Cerebellar nuclear complex (tissue), 1 donor: ENCODE measurements around the gene BBS9.

Source experiments
- DNase-seq, 2 experiments: peaks; one replicate each; lab custom pipeline; 2025; lab: John Stamatoyannopoulos, UW

The BBS9 gene

DNA sequence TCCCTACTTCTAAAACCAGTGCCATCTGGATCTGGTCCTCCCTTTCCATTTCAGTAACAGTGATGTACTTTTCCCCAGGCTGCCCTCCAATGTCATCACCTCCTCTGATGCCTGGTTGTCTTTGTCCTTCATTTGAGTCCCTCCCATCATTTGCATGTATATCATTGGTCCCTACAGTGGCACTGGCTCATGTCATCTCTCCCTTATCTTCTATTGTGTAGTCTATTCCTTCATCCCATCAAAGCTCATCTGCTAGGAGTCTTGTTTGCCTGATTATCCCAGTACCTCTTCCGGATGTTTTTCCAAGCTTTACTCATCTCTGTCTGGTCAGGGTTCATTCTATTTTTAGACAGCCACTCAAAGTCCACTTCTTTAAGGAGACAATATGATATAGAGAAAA is 483.1 kb downstream of the BBS9 start:
- DNase-seq, result no peak

DNA sequence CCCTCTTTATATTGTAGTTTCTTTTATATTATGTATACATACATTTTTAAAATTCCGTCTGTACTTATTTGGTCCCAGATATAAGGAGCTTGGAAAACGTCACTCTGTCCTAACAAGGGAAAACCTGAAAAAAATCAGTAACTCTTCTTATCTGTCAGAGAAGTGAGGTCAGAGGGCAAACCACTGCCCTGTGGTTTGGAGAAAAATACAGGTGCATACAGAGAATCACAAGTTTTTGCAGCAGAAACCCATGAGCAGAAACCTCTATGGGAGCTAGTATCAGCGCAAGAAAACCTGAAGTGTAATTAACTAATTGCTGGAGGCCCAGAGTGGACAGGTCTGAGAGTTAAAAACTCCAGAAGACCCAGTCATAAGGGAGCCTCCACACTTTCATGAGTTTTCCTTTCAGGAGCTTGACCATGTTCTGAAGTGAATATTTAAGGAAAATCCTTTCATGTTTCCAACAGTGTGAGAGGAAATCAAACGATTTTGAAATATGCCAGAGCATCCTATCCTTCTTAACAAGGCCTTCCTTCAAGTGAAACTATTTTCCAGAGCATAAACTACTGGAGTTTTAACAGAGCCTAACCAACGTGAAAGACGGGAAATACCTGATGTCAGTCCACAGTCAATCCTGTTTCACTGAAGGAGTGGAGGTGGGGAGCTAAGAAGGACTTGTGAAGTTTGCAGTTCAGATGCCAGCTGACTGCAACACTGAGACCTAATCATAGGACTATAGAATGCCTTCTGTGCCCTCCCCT is 485.2 kb downstream of the BBS9 start:
- DNase-seq, result no peak

DNA sequence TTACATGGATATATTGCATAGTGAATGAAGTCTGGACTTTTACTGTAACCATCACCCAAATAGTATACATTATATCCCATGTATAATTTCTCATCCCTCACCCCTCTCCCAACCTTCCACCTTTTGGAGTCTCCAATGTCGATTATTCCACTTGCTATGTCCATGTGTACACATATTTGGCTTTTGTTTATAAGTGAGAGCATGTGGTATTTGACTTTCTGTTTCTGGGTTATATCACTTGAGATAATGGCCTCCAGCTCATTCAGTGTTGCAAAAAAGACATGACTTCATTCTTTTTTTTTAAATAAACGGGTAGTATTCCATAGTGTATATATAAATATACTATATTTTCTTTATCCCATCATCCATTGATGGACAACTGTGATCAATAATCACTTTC is 487.4 kb downstream of the BBS9 start:
- no peak for DNase-seq

DNA sequence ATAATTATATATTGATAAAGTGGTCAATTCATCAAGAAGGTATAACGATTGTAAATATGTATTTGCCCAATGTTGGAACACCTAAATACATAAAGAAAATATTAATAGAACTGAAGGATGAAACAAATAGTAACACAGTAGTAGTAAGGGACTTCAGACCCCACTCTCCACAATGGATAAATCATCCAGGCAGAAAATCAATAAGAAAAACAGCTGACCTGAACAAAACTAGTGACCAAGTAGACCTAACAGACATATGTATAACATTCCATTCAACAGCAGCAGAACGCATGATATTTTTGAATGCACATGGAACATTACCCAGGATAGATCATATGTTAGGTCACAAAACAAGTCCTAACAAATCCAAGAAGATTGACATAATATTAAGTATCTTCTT is 489.9 kb downstream of the BBS9 start:
- no peak for DNase-seq

DNA sequence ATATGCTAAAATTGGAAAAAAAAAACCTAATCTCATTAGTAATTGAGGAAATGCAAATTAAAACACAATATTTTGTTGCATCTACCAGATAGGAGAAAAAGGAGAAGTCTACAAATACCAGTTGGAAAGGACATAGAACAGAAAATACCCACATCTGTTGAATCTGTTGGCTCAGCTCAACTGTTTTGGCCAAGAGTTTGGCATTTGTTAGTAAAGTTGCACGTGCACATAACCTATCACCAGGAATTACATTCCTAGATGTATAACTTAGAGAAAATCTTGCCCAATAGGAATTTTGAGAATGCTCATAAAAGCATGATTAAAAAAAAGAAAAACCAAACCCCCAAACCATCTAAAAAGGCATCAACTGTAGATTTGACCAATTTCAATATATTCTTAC is 493.9 kb downstream of the BBS9 start:
- no peak for DNase-seq

DNA sequence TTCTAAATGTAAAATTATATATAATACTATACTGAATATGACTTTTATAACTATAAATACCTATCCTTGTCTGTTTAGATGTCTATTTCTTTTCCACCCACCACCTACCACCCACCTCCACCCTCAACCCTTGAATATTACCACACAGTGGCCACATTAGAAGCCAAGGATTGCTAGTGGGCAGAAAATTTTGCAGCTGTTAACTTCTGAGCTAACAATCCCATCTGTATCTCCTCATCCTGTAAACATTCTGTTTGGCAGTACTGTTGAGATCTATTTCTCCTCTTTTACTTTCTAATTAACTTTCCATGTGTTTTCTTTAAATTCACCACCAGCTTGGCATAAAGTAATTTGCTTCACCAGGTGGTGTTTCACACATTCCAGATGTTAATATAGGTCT is 494.9 kb downstream of the BBS9 start:
- DNase-seq, result no peak

DNA sequence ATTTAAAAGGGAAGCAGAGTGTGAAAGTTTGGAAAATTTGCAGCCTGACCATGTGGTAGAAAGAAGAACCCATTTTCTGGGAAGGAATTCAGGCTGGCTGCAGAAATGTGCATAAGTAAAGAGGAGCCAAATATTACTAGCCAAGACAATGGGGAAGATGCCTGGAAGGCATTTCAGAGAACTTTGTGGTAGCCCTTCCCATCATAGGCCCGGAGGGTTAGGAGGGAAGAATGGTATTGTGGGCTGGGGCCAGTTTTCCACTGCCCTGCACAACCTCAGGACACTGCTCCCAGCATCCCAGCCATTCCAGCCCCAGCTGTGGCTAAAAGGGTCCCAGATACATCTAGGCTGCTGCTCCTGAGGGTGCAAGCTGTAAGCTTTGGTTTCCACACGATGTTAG is 497.5 kb downstream of the BBS9 start:
- DNase-seq, result no peak

DNA sequence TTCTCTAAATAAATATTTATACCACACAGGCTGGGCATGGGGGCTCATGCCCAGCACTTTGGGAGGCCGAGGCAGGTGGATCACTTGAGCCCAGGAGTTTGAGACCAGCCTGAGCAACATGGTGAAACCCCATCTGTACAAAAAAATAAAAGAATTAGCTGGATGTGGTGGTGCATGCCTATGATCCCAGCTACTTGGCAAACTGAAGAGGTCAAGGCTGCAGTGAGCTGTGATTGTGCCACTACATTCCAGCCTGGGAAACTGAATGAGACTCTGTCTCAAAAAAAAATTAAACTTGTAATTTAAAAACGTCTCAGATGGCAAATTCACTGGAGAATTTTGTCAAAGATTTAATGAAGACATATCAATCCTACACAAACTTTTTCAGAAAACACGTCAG is 498.4 kb downstream of the BBS9 start:
- DNase-seq, result no peak

DNA sequence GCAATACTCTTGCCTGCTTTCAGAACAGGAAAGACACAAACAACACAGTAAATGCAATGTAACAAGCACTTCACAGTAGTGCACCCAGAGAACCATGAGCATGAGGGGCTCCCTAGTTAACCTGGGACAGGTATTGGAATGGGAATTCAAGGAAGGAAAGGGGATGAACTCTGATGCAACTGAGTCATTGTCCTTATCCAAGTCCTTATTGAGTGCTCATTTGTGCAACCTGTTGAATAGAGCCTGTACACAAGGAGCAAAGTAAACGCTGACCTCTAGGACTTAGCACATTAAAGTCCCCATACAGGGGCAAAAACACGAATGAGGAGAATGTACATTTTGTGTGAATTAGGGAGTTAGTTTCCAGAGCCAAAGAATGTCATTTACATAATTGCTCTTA is 499.5 kb downstream of the BBS9 start:
- no peak for DNase-seq

DNA sequence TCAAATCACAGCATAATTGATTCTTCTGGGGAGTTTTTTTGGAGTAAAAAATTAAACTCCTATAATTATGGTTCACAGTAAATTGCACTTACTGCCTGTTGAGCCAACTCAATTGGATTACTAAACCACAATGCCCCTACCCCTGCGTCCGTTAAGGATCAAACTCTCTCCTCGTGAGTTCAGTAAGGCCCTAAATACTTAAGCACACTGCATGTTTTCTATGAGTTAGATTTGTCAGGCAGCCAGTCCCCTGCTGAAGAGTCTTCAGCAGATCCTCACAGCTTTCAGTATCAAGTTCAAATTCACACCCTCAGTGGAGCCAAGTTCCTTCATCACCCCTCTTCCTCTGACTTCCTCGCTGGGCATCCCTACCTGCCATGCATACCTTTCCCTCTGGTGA is 501.0 kb downstream of the BBS9 start:
- DNase-seq, result no peak

DNA sequence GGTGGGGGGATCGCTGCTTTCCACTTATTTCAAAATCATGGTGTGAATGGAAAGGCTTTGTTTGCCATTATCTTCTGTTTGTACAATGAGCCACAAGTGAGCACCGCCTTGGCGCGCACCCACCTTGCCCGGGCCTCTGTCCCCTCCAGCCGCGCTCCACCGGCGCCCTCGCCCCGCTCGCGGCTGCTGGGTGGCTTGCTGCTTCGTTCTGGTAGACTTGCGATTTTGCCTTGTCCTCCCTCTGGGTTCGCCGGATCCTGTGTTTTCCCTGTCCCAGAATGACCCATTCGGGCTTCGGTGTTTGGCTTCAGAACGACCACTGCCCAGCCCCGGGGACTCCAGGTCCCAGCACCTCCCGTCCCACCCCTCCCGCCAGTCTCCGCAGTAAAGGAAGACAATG is 503.0 kb downstream of the BBS9 start:
- DNase-seq, result no peak

DNA sequence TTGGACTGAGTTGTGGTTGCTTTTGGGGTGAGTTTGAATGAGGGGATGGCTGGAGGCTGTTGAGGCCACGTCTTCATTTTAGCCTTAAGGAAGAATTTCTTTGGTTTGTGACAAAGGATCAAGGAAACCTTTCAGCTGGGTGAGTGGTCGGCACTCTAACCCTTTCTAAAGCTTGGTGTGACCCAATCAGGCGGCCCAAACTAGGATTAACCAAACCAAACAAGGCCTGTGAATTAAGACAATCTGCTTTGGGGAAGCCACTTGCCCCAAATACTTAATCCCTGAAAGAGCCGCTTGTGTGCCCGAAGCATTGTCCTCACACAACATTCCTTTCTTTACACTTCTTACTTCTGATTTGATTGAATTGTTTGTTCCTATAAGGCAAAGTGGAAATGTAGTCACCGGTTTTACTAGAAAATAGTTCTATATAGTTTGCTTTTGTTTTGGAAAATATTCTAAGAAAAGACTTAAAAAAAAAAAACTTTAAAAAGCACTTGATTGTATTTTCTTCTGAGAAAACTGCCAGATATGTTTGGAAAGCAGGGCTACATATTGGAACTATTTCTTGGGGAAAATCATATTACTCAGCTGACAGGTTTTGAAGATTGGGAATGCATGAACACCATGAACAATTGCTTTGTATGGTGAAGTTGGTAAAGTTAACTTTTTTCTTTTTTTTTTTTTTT is 503.6 kb downstream of the BBS9 start:
- no peak for DNase-seq

DNA sequence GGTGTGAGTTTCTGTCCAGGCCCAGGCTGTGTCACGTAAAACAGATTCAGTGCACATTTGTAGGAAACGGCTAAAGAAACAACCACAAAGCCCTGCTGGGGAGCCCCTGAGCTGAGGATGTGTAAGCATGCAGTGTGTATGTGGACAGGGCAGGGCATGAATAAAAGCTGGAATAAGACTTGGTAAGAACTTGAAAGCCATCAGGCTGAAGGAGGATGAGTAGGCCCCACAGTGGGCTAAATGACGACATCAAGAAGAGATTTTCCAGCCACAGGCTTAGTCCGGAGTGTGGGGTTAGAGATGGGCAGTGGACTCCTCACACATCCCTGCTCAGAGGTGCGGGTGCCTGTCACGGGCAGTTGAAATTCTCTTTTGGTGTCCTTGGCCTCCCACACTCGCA is 505.2 kb downstream of the BBS9 start:
- no peak for DNase-seq

DNA sequence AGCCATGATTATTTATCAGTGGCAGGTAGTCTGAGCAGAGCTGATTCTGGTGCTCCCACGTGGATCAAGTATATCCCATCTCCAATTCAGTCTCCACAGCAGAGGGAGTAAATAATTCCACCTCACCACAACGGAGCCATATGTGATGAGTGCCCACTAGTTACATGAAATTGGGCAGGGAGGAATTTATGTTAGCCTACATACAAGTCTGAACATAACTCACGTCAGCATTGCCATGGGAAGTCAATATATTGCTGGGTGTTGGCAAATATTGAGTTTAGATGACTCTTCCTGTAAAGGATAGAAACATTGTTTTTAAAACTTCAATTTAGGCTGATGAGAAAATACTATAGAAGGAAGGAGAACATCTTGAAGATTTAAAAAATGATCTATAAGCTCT is 507.0 kb downstream of the BBS9 start:
- DNase-seq, result no peak

DNA sequence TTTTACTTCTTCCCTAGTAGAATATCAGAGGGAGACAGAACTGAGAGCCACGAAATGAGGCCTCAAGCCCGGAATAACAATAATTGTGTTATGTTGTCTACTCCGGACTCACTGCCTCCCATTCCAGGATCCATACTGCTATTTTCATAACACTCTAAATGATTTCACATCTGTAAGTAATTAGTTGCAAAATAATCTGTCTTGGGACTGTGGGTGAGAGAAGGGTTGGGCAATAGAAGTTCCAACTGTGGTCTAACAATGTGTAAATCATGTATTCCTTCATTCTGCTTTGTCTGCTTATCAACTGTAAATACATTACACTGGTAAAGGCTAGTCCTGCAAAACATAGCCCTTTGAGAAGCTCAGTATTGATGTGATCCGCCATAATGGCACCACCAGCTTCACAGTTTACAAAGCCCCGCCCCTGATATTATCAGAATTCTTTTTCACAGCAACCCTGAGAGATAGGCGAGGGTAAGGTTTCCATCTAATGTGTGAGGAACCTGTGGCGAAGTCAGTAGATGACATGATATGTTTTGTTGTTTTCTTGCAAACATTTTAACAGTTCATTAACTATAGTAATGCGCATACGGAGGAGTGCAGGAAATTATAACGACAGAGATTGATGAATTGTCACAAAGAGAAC is 510.3 kb downstream of the BBS9 start:
- DNase-seq, result no peak

DNA sequence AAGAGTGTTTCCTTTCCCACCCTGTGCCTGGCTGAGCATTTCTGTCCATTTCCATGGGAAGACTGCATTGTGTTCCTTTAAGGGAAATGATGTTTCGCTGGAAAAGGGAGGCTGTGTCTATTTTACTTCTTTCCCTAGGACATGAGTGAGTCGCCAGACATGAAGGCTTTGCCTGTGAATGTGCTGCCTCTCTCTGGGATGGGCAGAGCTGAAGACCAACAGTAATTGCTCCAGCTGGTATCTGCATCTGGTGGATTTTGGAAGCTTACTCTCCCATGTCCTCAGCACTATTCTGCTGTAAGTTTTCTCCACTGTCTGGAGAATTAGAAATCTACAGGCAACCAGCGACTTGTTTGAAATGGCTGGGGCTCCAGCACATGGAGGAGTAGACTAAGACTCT is 511.4 kb downstream of the BBS9 start:
- no peak for DNase-seq

DNA sequence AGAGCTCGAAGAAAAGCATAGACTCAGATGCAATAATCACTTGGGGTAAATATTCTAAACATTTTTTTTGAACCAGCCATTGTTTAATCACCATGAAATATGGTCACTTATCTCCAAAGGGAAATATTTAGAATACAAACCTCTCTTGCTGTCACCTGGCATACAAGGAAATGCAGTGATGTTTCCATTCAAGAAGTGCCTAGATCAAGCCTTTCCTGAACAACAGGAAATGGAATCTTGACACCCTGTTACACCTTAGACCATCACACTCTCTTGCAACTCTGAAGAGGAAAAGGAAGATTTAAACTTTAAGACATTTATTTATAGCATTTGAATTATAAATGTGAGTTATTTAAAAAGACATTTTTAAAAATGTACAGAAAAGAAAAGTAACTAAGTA is 512.9 kb downstream of the BBS9 start:
- no peak for DNase-seq

DNA sequence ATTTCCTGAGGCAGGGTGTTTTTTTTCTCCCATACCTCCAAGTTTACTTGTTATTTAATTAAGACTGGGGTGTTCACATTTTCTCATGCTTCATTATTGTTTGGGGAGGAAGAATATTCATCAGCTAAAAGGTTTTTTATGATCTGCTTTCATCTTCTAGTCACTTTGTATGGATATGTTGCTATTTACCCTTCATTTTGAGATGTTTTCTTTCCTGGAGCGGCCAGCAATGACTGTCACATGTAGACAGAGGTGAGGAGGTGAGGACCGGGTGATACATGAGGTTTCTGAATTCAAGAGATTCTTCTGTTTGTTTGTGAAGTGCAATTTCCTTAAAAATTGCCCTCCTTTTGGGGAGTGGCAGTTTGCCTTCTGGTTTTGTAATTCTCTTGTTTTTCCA is 514.2 kb downstream of the BBS9 start:
- DNase-seq, result no peak

DNA sequence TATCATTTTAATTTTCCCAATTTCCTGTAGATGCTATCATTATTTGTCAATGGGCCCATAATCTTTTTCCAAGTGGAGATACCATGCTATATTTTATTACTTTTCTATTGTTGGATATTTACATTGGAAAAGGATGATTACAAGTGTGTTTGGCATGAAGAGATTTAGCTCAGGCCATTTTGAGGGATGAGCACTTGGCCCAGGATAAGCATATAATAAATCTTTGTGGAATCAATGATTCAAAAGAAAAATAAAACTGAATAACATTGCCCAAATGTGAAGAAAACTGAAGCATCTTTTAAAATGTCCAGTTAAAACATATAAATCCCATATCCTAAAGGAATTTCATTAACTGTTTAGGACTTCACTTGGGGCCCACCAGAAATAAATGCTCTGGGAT is 515.1 kb downstream of the BBS9 start:
- no peak for DNase-seq

DNA sequence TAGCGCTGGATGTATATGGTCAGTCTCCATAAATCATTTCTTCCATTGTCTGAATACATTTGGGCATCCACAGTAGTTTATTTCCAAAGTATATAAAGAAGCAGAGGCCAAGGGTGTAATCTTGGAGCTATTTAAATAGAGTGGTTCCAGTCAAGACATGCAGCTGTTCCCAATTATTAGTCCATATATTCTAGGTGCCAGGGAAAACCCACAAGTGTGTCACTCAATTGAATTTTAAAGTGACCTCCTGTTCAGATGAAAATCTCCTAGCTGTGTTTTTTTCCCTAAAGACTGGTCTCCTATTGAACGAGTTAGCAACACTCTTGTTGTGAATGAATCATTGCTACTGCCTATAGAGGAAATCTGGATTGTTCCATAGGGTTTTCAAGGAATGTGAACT is 515.7 kb downstream of the BBS9 start:
- no peak for DNase-seq

DNA sequence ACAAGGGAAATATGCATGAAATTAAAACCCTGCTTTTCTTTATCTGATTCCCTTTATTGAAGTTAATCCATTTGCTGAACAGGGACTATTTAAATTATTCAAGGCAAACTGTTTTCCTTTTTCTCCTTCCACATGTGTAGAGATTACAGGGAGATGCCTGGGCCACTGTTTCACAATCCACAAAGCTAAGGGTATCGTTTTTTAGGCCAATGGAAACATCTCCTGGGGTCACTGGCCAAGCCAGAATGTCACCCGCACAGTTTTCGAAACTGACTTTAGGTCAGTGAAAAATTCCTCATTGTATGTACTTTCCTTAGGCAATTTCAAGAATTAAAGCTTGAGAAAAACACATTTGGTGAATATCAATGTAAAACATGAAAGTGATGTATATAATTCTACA is 516.8 kb downstream of the BBS9 start:
- no peak for DNase-seq

DNA sequence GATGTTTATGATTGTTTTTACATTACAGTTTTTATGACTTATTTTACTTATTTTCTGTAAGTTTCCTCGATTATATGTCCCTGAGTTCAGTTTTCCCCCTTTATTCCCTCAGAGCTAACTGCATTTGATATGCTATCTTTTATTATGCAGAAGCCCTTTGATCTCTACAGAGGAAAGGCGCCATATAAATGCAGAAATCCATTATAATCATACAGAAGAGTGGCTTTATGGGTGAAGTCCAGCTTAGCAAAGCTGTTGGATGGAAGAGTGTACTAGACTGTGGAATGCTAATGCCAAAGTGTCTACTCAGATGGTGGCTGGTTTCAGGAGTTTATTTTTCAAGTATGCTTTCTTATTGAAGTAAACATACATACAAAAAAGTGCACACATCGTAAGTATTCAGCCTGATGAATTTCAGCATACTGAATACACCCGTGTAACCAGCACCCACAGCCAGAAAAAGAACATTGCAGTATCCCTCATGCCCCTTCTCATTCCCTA is 517.6 kb downstream of the BBS9 start:
- no peak for DNase-seq
